MCF 10A (cell line): ENCODE results near the gene SIRT1. TPM values are rescaled to one million over a fixed set of nuclear protein-coding genes. Genes with fewer than 3 reads are reported as not detected.

Experiments
- BruUV-seq: library from RNA; stranded (reverse); fragments of 400-500 nt; replicated peaks from 2 replicates; lab custom pipeline; 2021; lab: Mats Ljungman, UMichigan
- CTCF ChIA-PET: fragments of 300-600 bp; sonication (Branson Sonifier 250); formaldehyde crosslinking; extraction: SDS; loops from one replicate; lab custom pipeline; 2021; ENCODE audit warnings: antibody characterized with exemption, inconsistent platforms; lab: Yijun Ruan, JAX
- POLR2A ChIA-PET: fragments of 300-600, 350-650 bp; sonication (Branson Sonifier 250); formaldehyde crosslinking; extraction: SDS; loops from one replicate; lab custom pipeline; 2020; ENCODE audit warnings: antibody characterized with exemption, inconsistent platforms; lab: Yijun Ruan, JAX
- DNase-seq: peaks from one replicate; pipeline ENCODE4 v3.0.0-alpha.2; 2018; ENCODE audit not compliant: unreplicated experiment
- H3K27ac Mint-ChIP-seq: one replicate; pipeline ENCODE4 v1.8.0; 2022; ENCODE audit warnings: mild to moderate bottlenecking, low read depth, mixed read lengths; ENCODE audit not compliant: unreplicated experiment
- H3K27me3 Mint-ChIP-seq: one replicate; pipeline ENCODE4 v1.8.0; 2022; ENCODE audit warnings: mixed read lengths; ENCODE audit not compliant: insufficient read depth, unreplicated experiment
- H3K36me3 Mint-ChIP-seq: one replicate; pipeline ENCODE4 v1.8.0; 2022; ENCODE audit warnings: mild to moderate bottlenecking, moderate library complexity, mixed read lengths; ENCODE audit not compliant: insufficient read depth, unreplicated experiment
- H3K4me1 Mint-ChIP-seq: one replicate; pipeline ENCODE4 v1.8.0; 2022; ENCODE audit warnings: mixed read lengths; ENCODE audit not compliant: insufficient read depth, unreplicated experiment
- H3K4me3 Mint-ChIP-seq: one replicate; pipeline ENCODE4 v1.8.0; 2022; ENCODE audit warnings: mild to moderate bottlenecking, moderate library complexity, mixed read lengths; ENCODE audit not compliant: unreplicated experiment
- H3K9me3 Mint-ChIP-seq: one replicate; pipeline ENCODE4 v1.8.0; 2022; ENCODE audit warnings: mixed read lengths; ENCODE audit not compliant: unreplicated experiment
- CTCF ChIP-seq: fragments of 200-600 bp; IDR thresholded peaks from one replicate; pipeline ENCODE4 v1.8.0; 2022; ENCODE audit warnings: antibody characterized with exemption, mild to moderate bottlenecking; ENCODE audit not compliant: unreplicated experiment
- intact Hi-C: fragments of 100-400 bp; cut with micrococcal nuclease; formaldehyde crosslinking; loops from 2 replicates; pipeline ENCODE4 v1.14.1; 2022
- total RNA-seq: library from RNA; stranded (reverse); gene quantifications from 2 replicates; pipeline ENCODE4 v1.2.3, GENCODE V29; 2022

Gene SIRT1
- total RNA-seq, 1 experiment from 2014 or later = 17.9 TPM

- no TSS peak for BruUV-seq
- POLR2A ChIA-PET = no interaction called here
- intact Hi-C loops = no loop called here
- Mint-ChIP-seq H3K27me3 (no peaks in the 10 kb centered on the region), H3K4me3 (no peak overlapping the region), H3K4me1 (peaks cover 7% of the 10 kb centered on the region), H3K27ac (no peak overlapping the region), H3K36me3 (peaks cover 13% of the 10 kb centered on the region), H3K9me3 (no peaks in the 10 kb centered on the region)
- no peak for TF ChIP-seq CTCF
- DNase-seq = no peak
- CTCF ChIA-PET = interaction anchor here (1.1 kb wide), 2 partner anchors 12 to 449 kb away, joined by 3 to 5 read pairs; no protein-coding TSS in a partner anchor
Measured at GRCh38 chr10:67853512-67853911, 30.9 kb upstream of the SIRT1 start.

- POLR2A ChIA-PET = no interaction called here
Measured at GRCh38 chr10:67858971-67859370, 25.5 kb upstream of the SIRT1 start.

GRCh38 chr10:67861750-67862432 is 22.6 kb upstream of the SIRT1 start:
- Mint-ChIP-seq H3K27me3 (no peaks in the 10 kb centered on the region), H3K4me3 (no peak overlapping the region), H3K9me3 (no peaks in the 10 kb centered on the region), H3K4me1 (no peaks in the 10 kb centered on the region), H3K27ac (no peak overlapping the region), H3K36me3 (no peaks in the 10 kb centered on the region)
- ChIA-PET CTCF (interaction anchor here (0.6 to 1.8 kb wide), 5 partner anchors 13 to 865 kb away, joined by 3 to 4 read pairs (median 3); no protein-coding TSS in a partner anchor), POLR2A (interaction anchor here (1.6 kb wide), 1 partner anchor 22 kb away, joined by 6 read pairs; no protein-coding TSS in a partner anchor)
- BruUV-seq = no TSS peak
- intact Hi-C loops = no loop called here
- no peak for DNase-seq
- no peak for TF ChIP-seq CTCF

More at GRCh38 chr10:67858971-67859370, 25.5 kb upstream of the SIRT1 start:
- Mint-ChIP-seq H3K36me3 (peaks cover 6% of the 10 kb centered on the region), H3K4me1 (peaks cover 7% of the 10 kb centered on the region), H3K9me3 (no peaks in the 10 kb centered on the region), H3K27ac (no peak overlapping the region), H3K27me3 (no peaks in the 10 kb centered on the region), H3K4me3 (no peak overlapping the region)
- no peak for TF ChIP-seq CTCF
- BruUV-seq = no TSS peak
- no peak for DNase-seq
- intact Hi-C loops = loop anchor here (5.0 kb wide), 2 partner anchors 213 to 443 kb away; no protein-coding TSS in a partner anchor
- CTCF ChIA-PET = interaction anchor here (0.6 to 0.7 kb wide), 3 partner anchors 26 to 223 kb away, joined by 3 to 4 read pairs (median 3); no protein-coding TSS in a partner anchor

- no peak for DNase-seq
- ChIA-PET CTCF (interaction anchor here (0.8 kb wide), 1 partner anchor 12 kb away, joined by 4 read pairs; no protein-coding TSS in a partner anchor), POLR2A (interaction anchor here (1.0 to 1.6 kb wide), 2 partner anchors 21 to 109 kb away, joined by 3 to 6 read pairs; no protein-coding TSS in a partner anchor)
- intact Hi-C loops = no loop called here
- no TSS peak for BruUV-seq
- no peaks in the 10 kb centered on the region for H3K4me1 Mint-ChIP-seq
- H3K4me3 Mint-ChIP-seq = no peak overlapping the region
- no peak for TF ChIP-seq CTCF
- no peaks in the 10 kb centered on the region for H3K27me3 Mint-ChIP-seq
- H3K36me3 Mint-ChIP-seq = no peaks in the 10 kb centered on the region
- H3K9me3 Mint-ChIP-seq = no peaks in the 10 kb centered on the region
- no peak overlapping the region for H3K27ac Mint-ChIP-seq
Measured at GRCh38 chr10:67863094-67863493, 21.4 kb upstream of the SIRT1 start.
